H1 (cell line): ENCODE results near the gene CARD18. TPM values are rescaled to one million over a fixed set of nuclear protein-coding genes. Genes with fewer than 3 reads are reported as not detected.
"Not testable (repeated sequence)": the region's sequence is repeated elsewhere in the genome, so short reads cannot be mapped to it uniquely, and the experiment has no call there.

Experiments
- CTCF ChIA-PET: fragments of 300-600 bp; sonication (Branson Sonifier 250); formaldehyde crosslinking; loops from one replicate; lab custom pipeline; 2021; ENCODE audit not compliant: partially characterized antibody; lab: Charles Lee
- POLR2A ChIA-PET: fragments of 300-600 bp; sonication (Branson Sonifier 250); formaldehyde crosslinking; loops from one replicate; lab custom pipeline; 2021; ENCODE audit warnings: inconsistent platforms; ENCODE audit not compliant: partially characterized antibody; lab: Charles Lee
- DNase-seq, 2 experiments: peaks; one replicate each; pipeline versions ENCODE4 v3.0.0 to v3.0.0-alpha.2; 2010 to 2022; ENCODE audit warnings: low spot score in 2 of 2, low read depth in 1 of 2, mixed read lengths in 1 of 2
- FAIRE-seq: peaks from 2 replicates; lab custom pipeline; 2011; peaks lifted over from hg19 to GRCh38; lab: Jason Lieb, UNC
- H2AFZ ChIP-seq: 2 replicates; pipeline ENCODE4 v1.8.1; 2012; ENCODE audit warnings: low read length, inconsistent platforms
- H2AK5ac ChIP-seq: 2 replicates; pipeline ENCODE4 v1.6.1; 2013; ENCODE audit warnings: low read depth, low read length
- H2BK120ac ChIP-seq: replicated peaks from 2 replicates; pipeline ENCODE3; 2013; ENCODE audit warnings: low read depth, low read length, inconsistent platforms
- H2BK12ac ChIP-seq: 2 replicates; pipeline ENCODE4 v1.6.1; 2013; ENCODE audit warnings: low read depth, low read length
- H2BK15ac ChIP-seq: 2 replicates; pipeline ENCODE4 v1.6.1; 2013; ENCODE audit warnings: low read length
- H2BK20ac ChIP-seq: 2 replicates; pipeline ENCODE4 v1.6.1; 2013; ENCODE audit warnings: low read length
- H2BK5ac ChIP-seq: 2 replicates; pipeline ENCODE4 v1.6.1; 2013; ENCODE audit warnings: low read depth, low read length
- H3K14ac ChIP-seq: 2 replicates; pipeline ENCODE4 v1.6.1; 2013; ENCODE audit warnings: inconsistent platforms; ENCODE audit not compliant: insufficient read length
- H3K18ac ChIP-seq: 2 replicates; pipeline ENCODE4 v1.6.1; 2013; ENCODE audit warnings: low read length; ENCODE audit errors: extremely low read depth
- H3K23ac ChIP-seq: 2 replicates; pipeline ENCODE4 v1.6.1; 2013; ENCODE audit warnings: inconsistent platforms; ENCODE audit not compliant: insufficient read length
- H3K23me2 ChIP-seq: 2 replicates; pipeline ENCODE4 v1.6.1; 2013; ENCODE audit warnings: low read depth, low read length
- H3K27ac ChIP-seq: 2 replicates; pipeline ENCODE4 v1.6.1; 2011; ENCODE audit warnings: low read depth, low read length, inconsistent platforms
- H3K27me3 ChIP-seq, 4 experiments: replicated peaks in 1 of 4; 1 replicate in 1 of 4; 2 replicates in 3 of 4; pipeline versions ENCODE4 v1.6.1 to v1.8.1; 2011 to 2013; ENCODE audit warnings: low read length in 3 of 4, mild to moderate bottlenecking in 3 of 4, inconsistent platforms in 2 of 4, mixed read lengths in 2 of 4, moderate library complexity in 1 of 4; ENCODE audit not compliant: control insufficient read depth in 3 of 4, insufficient read depth in 3 of 4; ENCODE audit errors: extremely low read depth in 1 of 4
- H3K36me3 ChIP-seq, 4 experiments: 2 replicates each; pipeline versions ENCODE4 v1.6.1 to v1.8.1; 2011 to 2013; ENCODE audit warnings: mild to moderate bottlenecking in 4 of 4, low read length in 3 of 4, moderate library complexity in 2 of 4, control low read depth in 1 of 4, inconsistent platforms in 1 of 4; ENCODE audit not compliant: insufficient read depth in 4 of 4, control insufficient read depth in 2 of 4
- H3K4ac ChIP-seq: replicated peaks from 2 replicates; pipeline ENCODE3; 2013; ENCODE audit warnings: low read length, low read depth, mixed read lengths, inconsistent platforms; ENCODE audit not compliant: insufficient read length
- H3K4me1 ChIP-seq, 4 experiments: replicated peaks in 1 of 4; 1 replicate in 1 of 4; 2 replicates in 3 of 4; pipeline versions ENCODE4 v1.6.1 to v1.8.1; 2011 to 2013; ENCODE audit warnings: low read length in 3 of 4, inconsistent platforms in 2 of 4, mixed read lengths in 1 of 4; ENCODE audit not compliant: insufficient read depth in 4 of 4, control insufficient read depth in 3 of 4
- H3K4me2 ChIP-seq, 2 experiments: 2 replicates each; pipeline versions ENCODE4 v1.6.1 to v1.8.1; 2011 to 2013; ENCODE audit warnings: low read depth in 2 of 2, low read length in 2 of 2, control low read depth in 1 of 2, inconsistent platforms in 1 of 2, mild to moderate bottlenecking in 1 of 2; ENCODE audit not compliant: insufficient read depth in 1 of 2
- H3K4me3 ChIP-seq, 4 experiments: fragments of 200-600, 300-600 bp in 1 of 4; sonication (generic), shearing (Covaris generic), sonication (Bioruptor Twin) in 1 of 4; 2 replicates each; pipeline versions ENCODE4 v1.5.1 to v1.8.1; 2011 to 2016; ENCODE audit warnings: low read length in 4 of 4, low read depth in 3 of 4, control low read depth in 2 of 4, inconsistent platforms in 2 of 4, mild to moderate bottlenecking in 2 of 4, mixed read lengths in 1 of 4, moderate library complexity in 1 of 4; ENCODE audit not compliant: insufficient read depth in 2 of 4; ENCODE audit errors: extremely low read depth in 1 of 4
- H3K56ac ChIP-seq: replicated peaks from 2 replicates; pipeline ENCODE3; 2013; ENCODE audit warnings: low read depth, mild to moderate bottlenecking, mixed read lengths, low read length, inconsistent platforms; ENCODE audit not compliant: insufficient read length
- H3K79me1 ChIP-seq: 2 replicates; pipeline ENCODE4 v1.6.1; 2013; ENCODE audit warnings: low read depth, low read length, control low read depth
- H3K79me2 ChIP-seq, 2 experiments: 2 replicates each; pipeline versions ENCODE4 v1.6.1 to v1.8.1; 2012 to 2013; ENCODE audit warnings: low read length in 2 of 2, mild to moderate bottlenecking in 2 of 2, inconsistent platforms in 1 of 2; ENCODE audit not compliant: insufficient read depth in 2 of 2, control insufficient read depth in 1 of 2
- H3K9ac ChIP-seq, 4 experiments: replicated peaks in 1 of 4; 1 replicate in 1 of 4; 2 replicates in 3 of 4; pipeline versions ENCODE4 v1.6.1 to v1.8.1; 2011 to 2013; ENCODE audit warnings: low read depth in 3 of 4, low read length in 3 of 4, control low read depth in 2 of 4, mild to moderate bottlenecking in 2 of 4, moderate library complexity in 2 of 4, inconsistent platforms in 1 of 4; ENCODE audit errors: extremely low read depth in 1 of 4
- H3K9me3 ChIP-seq, 2 experiments: 2 replicates each; pipeline versions ENCODE4 v1.6.1 to v1.8.1; 2012 to 2013; ENCODE audit warnings: mild to moderate bottlenecking in 2 of 2, moderate library complexity in 2 of 2, control low read depth in 1 of 2, inconsistent platforms in 1 of 2, low read depth in 1 of 2, low read length in 1 of 2, mixed read lengths in 1 of 2; ENCODE audit not compliant: insufficient read depth in 2 of 2
- H4K20me1 ChIP-seq, 2 experiments: replicated peaks in 1 of 2; 2 replicates each; pipeline versions ENCODE3 to v1.8.1; 2011 to 2013; ENCODE audit warnings: inconsistent platforms in 2 of 2, low read length in 2 of 2, mild to moderate bottlenecking in 1 of 2; ENCODE audit not compliant: insufficient read depth in 2 of 2, control insufficient read depth in 1 of 2
- H4K5ac ChIP-seq: 2 replicates; pipeline ENCODE4 v1.6.1; 2013; ENCODE audit warnings: low read length, low read depth, mixed read lengths, inconsistent platforms; ENCODE audit not compliant: insufficient read length
- H4K8ac ChIP-seq: 2 replicates; pipeline ENCODE4 v1.8.0; 2013; ENCODE audit warnings: mild to moderate bottlenecking, moderate library complexity, low read length, inconsistent platforms; ENCODE audit not compliant: insufficient read depth; ENCODE audit errors: extremely low read depth
- H4K91ac ChIP-seq: replicated peaks from 2 replicates; pipeline ENCODE3; 2013; ENCODE audit warnings: low read length, mixed read lengths, inconsistent platforms; ENCODE audit not compliant: insufficient read length
- WGBS, 2 experiments: shearing (Covaris generic) in 1 of 2; methylation state at CpG; one replicate each; pipeline versions ENCODE4 v1.1.6 to v1.1.7; 2013 to 2015; ENCODE audit warnings: low lambda C conversion rate in 2 of 2, mixed read lengths in 2 of 2, inconsistent platforms in 1 of 2, low coverage in 1 of 2, missing lambda C conversion rate in 1 of 2; ENCODE audit not compliant: insufficient replicate concordance in 2 of 2, insufficient coverage in 1 of 2, insufficient read length in 1 of 2; ENCODE audit errors: extremely low coverage in 1 of 2, missing lambda C conversion rate in 1 of 2; 5-methylcytosine and 5-hydroxymethylcytosine counted together
- polyA plus RNA-seq, 7 experiments: library from polyadenylated mRNA; depleted of rRNA in 3 of 7; stranded (reverse) in 5 of 7; unstranded in 2 of 7; fragments of >200 nt in 5 of 7; fragments of 200-250 nt in 2 of 7; gene quantifications; 1 replicate in 5 of 7; 2 replicates in 1 of 7; 4 replicates in 1 of 7; pipeline versions ENCODE4 v1.2.1 to v1.2.3, GENCODE V29; 2011 to 2013; ENCODE audit warnings: missing spikeins in 2 of 7, mixed read lengths in 2 of 7
- total RNA-seq: library from RNA; stranded (reverse); fragmentation: NEBNext Ultra II Directional; extraction: Animal tissue kit (Norgen Biotek cat#: 25700); gene quantifications from 2 replicates; pipeline ENCODE4 v1.2.1, GENCODE V29; 2021

Gene CARD18
- total and polyA plus RNA-seq, 2 of the 8 experiments (the other 6 are each of a cell fraction or from before 2014, with no cell fraction given) = not detected

- H3K18ac ChIP-seq, H3K4me3 ChIP-seq, H3K27me3 ChIP-seq, H3K9ac ChIP-seq, H3K79me1 ChIP-seq, H2AK5ac ChIP-seq, H3K56ac ChIP-seq, H3K4ac ChIP-seq, H3K9me3 ChIP-seq, DNase-seq, H3K36me3 ChIP-seq, POLR2A ChIA-PET, H3K4me1 ChIP-seq, H2BK20ac ChIP-seq, H3K14ac ChIP-seq, H3K23me2 ChIP-seq, H3K27ac ChIP-seq, CTCF ChIA-PET, H2BK5ac ChIP-seq, H4K20me1 ChIP-seq, H4K91ac ChIP-seq, H4K8ac ChIP-seq, H2BK120ac ChIP-seq, H2BK15ac ChIP-seq, H4K5ac ChIP-seq, H2AFZ ChIP-seq, H3K79me2 ChIP-seq, H3K23ac ChIP-seq, FAIRE-seq, H3K4me2 ChIP-seq, H2BK12ac ChIP-seq: not testable (repeated sequence)
- 100% methylated on average over 1 of the region's 3 CpGs; no CpG with 5 or more reads in 1 of the 2 experiments for WGBS, 2 experiments
Measured at GRCh38 chr11:105102079-105102581, 37.4 kb downstream of the CARD18 start.
